Brain pericyte (primary cell): ENCODE data around the gene FOXI3.
A peak's percentile ranks its signal among the peaks of the same experiment; 100 is the strongest.

ENCODE experiments used
- DNase-seq: peaks from one replicate; pipeline ENCODE4 v3.0.0-alpha.2; 2012; ENCODE audit warnings: low read depth, low spot score

Gene FOXI3

DNA sequence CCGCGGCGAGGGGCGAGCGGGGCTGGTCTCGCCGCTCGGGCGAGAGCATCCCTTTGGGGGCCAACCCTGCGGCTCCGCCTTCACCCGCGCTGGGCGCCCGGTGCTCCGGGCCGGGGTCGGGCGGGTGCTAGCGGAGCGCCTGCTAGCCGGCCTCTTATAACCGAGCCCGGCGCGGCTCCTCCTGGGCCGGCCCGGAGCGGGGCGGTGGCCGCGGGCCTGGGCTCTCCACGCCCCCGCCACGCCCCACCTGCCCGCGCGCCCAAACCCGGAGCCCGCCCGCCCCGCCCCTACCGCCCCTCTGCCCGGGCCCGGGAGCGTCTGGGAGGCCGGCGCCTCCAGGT lies at the start of gene FOXI3:
Gene FOXI3, minus strand, starts transcription at position 129 of the 341 bp plus-strand sequence. CDS start 158 bp downstream, outside the sequence.
- no peak for DNase-seq

DNA sequence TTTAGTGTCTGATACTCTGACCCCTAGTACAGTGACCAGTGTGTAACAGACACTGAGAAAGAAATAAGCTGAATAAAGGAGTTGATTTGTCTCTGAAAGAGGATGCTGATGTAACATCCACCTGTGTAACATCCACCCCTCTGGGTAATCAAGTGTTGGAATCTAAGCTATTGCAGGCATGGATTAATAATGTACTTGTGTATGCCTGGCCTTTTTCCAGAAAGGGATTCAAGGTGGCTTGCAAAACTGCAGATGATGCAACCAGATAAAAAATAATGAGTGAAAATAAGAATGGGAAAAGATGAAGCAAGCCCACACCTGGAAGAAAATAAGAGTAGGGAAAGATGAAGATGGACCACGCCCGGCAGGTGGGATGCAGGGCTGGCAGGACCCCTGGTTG lies 48.2 kb upstream of the FOXI3 start:
- DNase-seq, result no peak

DNA sequence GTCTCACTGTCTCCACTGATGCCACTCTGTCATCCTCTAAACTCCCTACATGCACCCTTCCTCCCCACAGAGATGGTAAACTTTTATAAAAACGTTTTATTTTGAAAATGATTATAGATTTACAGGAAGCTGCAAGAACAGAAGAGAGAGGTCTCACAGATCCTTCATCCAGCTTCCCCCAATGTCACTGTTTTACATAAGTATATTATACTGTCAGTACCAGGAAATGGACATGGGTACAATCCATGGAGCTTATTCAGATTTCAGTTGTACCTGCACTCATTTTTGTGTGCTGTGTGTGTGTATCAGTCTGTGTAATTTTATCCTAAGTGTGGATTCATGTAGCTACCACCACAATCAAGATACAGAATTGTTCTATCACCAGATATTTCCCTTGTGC lies 46.7 kb upstream of the FOXI3 start:
- DNase-seq, result no peak

DNA sequence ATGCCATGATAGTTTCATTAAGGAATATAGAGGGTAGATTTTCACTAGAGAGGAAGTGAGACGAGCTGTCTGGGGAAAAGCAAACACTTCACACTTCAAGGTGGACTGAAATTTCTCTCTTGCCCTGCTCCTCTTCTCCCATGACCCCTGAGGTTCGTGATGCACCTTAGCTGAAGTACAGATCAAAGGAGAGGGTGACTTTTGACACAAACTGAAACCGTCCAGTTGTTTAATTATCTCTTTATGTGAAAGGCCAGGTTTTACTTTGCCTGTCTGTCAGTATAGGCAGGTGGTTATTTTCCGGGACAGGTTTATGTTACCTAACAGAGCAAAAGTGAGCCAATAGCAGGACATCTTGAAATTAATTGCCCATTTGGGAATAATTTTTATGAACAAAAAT lies 41.0 kb upstream of the FOXI3 start:
- DNase-seq, result no peak

DNA sequence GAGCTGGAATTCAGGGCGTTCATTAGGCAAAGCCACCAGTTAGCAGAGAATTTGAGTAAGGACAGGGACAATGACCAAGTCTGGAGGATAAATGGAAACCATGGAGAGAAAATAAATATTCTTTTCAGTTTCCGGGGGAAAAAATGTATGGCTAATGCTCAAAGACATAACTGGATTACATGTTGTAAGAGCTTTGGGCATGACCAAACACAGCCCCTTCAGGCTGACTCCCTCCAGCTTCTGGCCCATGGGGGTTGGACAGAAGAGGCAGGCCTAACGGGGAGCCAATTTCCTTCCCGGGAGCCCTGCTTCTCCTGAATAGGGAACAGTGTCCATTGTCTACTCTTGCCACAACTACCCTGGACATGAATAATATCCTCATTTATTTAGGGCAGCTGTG lies 39.5 kb upstream of the FOXI3 start:
- DNase-seq, result no peak

DNA sequence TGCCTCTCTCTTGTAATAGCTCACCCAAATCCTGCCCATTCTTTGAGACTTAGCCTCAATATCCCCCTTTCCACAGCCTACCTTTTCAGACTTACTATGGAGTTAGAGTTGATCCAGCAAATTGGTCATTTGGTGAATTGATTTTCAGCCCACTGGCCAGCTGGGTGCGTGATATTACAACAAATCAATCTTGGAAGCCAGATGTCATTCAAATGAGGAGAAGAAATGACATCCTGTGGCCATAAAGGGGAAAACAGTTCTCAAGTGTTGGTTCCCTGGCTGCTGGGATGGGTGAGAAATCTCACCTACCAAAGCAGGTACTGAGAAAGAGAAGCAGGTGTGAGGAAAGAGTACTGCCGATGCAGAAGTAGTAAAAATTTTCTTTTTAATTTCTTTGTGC lies 36.7 kb upstream of the FOXI3 start:
- DNase-seq, result no peak

DNA sequence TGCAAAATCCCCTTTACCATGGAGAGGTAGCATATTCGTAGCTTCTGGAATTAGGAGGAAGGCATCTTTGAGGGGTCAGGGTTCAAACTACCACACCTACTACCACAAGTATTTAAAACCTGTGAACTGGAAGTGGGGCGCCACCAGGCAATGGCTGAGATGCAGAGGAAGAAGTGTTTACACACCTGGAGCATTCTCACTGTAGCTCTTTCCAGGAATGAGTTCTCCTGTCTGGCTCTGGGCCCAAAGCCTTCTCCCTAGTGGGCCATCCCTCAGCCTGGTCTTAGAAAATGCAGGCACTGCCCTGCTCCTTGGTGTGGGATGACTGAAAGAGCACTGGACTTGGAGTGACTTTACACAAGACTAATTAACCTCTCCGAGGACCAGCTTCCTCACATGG lies 30.7 kb upstream of the FOXI3 start:
- no peak for DNase-seq

DNA sequence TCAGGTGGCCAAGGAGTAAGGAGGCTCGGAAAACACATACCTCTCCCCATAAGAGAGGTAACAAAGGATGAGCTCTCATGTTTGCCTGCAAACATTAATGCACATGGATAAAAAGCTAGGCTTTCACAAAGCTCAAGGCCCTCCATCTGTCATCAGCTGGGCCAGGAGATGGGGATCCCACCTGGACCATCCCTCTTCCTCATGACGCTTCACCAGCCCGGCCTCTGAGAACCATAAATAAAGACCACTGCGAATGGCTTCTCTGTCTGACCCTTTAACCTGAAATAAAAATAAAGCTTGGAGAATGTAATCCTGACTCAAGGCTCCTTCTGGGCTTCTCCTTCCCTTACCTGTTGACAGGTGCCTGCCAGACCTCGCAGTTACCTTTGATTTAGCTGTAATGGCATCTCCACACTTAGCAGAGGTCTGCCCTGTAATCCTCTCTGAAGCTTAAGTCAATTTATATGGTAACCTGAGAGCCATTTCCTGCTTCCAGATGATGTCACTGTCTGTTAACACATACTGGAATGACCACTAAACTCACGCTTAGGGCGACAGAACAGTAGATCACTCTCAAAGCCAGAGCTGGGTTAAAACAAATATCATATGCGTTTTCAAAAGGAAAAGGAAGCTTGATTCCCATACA lies 29.3 kb upstream of the FOXI3 start:
- DNase-seq, result no peak

DNA sequence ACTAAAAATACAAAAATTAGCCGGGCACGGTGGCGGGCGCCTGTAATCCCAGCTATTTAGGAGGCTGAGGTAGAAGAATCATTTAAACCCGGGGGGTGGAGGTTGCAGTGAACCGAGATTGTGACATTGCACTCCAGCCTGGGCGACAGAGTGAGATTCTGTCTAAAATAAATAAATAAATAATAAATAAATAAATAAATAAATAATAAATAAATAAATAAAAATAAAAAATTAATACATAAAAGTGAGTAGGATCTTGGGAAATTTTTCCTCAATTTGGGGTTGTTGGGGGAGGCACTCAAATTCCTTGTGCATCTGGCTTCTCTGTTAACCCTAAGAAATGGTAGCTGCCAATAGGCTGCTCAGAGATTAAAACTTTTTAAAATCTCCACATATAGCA lies 20.3 kb upstream of the FOXI3 start:
- no peak for DNase-seq

DNA sequence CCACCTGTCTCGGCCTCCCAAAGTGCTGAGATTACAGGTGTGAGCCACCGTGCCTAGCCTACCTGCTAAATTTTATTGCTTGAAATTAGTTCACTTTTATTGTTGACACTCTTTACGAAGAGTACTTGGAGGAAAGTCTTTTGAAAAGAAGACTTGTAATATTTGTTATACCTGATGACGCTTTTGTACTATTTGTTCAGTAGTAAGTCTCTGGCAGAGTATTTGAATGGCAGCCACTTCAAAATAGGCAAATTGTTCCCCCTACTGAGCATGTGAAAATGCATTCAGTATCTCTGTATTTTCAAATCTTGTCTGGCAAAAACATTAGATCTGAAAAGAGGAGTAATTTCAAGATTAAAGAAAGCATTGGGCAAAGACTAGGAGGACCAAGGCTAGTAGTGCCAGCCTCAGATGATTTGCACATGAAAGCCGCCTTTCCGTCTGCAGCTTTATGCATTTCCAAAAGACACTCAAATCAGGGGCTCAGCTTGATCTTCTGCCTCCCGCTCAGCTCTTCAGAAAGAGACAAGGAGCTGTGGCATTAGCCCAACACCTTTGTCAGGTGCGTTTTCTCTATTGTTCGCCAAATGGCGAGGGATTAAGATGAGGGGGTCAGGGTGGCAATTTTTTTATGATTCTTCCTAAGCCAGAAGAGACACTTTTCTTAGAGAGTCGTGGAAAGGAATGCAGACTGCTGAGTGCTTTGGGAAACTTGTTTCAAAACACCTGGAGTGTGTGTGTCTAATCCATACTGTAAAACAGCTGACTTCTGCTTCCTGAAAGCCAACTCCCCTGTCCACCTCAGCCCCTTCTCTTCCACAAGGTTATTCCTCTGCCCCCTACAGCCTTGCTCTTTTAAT lies 18.8 kb upstream of the FOXI3 start:
- DNase-seq, result no peak

DNA sequence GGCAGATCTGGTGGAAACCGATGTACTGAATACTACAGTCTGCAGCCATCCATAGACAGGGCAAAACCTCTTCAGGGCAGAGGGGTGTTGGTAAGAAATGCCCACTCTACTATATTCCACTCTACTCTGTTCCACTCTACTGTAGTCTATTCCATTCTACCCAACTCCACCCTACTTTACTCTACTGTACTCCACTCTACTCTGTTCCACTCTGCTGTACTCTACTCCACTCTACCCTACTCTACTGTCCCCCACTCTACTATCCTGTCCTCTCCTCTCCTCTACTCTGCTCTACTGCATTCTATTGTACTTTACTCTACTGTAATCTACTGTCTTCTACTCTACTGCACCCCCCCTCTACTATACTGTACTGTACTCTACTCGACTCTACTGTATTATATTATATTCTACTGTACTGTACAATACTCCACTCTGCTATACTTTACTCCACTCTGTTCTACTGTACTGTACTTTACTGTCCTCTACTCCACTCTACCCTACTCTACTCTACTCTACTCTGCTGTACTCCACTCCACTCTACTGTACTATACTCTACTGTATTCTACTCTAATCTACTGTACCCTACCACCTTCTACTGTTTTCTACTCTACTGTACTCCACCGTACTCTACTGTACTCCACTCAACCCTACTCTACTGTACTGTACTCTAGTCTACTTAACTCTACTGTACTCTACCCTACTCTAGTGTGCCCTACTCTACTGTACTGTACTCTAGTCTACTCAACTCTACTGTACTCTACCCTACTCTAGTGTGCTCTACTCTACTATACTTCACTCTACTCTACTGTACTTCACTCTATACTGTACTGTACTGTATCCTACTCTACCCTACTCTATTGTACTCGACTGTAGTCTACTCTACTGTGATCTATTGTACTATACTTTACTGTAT lies 17.0 kb upstream of the FOXI3 start:
- DNase-seq, result no peak

DNA sequence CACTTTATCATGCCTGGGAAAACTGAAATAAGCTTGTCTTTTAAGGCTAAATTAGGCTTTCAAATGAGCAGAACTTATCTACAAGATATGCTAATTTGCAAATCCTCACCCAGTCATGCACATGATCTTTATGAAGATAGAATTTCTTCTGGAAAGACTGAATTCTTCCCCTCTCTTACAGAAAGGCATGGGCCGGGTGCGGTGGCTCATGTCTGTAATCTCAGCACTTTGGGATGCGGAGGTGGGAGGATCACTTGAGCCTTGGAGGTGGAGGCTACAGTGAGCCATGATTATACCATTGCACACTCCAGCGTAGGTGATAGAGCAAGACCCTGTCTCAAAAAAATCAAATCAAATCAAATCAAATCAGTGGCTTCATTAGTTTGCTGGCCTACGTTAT lies 11.7 kb upstream of the FOXI3 start:
- DNase-seq, result no peak

DNA sequence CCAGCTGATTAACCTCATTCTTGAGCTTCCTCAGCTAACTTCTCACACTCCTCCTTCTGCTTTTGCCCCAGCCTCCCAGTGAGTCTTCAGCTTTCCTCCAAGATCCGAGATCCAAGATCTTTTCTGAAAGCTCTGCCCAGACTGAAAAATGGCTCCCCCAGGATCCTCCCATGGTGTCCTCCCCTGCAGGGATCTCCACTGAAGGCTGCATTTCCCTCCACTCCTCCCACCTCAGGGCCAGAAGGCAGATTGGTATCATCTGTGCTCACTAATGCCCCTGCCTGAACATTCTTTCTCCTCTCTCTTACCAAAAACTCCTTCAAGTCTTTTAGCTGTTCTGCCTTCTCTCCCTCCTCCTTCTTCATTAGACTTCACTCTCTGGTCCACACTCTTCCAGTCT lies 6.1 kb upstream of the FOXI3 start:
- no peak for DNase-seq

DNA sequence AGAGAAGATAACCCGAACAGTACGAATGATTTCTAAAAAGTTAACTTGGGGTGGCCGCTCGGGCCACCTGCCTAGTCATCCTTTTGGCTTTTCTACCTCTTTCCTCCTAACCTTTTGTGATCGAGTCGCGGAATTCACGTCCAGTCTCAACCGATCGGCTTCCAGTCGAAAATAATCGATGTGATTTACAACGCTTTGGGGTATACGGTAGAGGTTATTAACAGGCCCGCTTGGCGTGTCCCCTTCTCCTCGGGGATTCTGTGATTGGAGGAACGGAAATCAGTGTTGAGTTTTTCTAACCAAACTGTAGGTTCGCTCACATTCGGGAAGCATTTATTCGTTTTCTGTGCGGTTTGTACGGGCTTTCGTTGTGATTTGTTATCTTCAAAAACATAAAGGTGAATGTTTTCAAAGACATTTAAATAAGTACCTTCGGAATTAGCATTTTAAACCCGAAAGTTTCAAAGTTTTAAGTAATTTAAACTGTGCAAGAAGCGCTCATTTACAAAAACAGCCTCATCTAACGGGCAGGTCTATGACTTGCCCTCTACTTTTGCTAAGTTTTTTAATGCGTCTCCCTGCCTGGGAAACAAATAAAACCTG lies 588 bp upstream of the FOXI3 start:
- peak; percentile 11 for DNase-seq

DNA sequence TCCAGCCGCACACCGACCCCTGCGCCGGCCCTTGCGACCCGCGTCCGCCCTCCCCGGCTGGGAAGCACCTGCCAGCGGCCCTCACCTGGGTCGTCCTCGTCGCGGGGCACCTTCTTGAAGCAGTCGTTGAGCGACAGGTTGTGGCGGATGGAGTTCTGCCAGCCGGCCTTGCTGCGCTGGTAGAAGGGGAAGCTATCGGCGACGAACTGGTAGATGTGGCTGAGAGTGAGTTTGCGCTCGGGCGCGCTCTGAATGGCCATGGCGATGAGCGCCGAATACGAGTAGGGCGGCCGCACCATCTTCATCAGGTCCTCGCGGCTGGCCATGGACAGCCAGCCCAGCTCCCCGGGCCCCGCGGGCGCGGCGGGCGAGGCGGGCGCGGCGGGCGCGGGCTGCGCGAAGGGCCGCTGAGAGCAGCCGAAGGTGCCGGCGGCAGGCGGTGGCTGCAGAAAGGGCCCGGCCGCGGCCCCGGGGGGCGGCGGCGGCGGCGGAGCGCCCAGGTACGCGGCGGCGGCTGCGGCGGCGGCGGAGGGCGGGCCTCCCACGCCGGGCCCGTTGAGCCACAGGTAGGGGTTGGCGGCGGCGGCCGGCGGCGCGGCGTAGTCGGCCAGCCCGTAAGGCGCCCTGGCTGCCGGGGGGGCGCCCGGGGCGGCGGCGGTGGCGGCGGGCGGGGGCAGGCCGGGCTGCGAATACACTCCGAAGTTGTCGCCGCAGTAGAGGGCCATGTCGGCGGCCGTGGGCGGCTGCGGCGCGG lies 505 bp downstream of the FOXI3 start:
- DNase-seq, result no peak

DNA sequence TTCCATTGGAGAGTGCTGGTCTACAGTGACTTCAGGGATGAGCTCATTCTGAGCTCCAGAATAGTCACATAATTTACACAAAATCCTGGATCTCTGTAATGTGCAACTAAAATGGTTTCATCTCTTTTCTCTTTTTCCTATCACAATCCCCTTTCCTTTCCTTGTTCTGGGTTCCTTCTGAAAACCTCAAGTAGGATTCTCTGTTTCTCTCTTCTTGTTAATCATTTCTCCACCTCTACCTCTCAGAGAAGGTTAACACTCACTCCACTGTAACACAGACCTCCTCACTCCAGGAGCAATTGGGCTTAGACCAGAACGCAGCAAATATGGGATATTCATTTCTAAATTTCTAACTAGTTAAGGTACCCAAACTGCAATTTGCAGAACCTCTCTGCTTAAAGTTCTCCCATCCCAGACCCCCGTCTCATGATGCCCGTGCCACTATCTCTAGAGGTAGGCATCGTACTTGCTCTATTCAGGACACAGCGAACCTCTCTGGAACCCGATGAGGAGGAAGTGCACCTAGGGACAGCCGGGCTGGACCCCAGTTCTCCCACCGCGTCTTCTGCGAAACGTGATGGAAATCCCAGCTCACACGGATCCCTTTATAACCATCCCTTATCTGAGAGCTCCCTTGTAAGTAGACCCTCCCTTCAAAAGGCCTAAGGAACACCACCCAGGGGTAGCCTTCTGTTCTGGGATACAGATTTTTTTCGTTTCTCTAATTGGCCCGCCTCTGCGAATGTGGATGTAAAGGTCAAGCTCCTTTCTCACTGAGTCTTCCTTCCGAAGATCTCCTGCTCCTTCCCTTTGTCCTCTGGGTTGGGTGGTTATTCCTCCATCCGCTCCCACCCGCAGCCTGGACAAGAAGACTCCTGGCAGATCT lies 1.3 kb downstream of the FOXI3 start:
- DNase-seq, result no peak

DNA sequence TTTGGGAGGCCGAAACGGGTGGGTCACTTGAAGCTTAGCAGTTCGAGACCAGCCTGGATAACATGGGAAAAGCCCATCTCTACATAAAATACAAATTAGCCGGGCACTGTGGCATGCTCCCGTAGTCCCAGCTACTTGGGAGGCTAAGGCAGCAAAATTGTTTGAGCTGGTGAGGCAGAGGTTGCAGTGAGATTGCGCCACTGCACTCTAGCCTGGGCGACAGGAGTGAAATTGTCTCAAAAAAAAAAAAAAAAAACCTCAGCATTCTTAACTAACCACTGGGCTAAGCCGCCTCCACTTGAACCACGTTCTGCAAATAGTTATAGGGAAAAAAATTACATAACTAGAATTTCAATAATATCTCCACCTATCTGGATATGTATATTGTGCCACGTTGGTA lies 2.3 kb downstream of the FOXI3 start:
- DNase-seq, result no peak

DNA sequence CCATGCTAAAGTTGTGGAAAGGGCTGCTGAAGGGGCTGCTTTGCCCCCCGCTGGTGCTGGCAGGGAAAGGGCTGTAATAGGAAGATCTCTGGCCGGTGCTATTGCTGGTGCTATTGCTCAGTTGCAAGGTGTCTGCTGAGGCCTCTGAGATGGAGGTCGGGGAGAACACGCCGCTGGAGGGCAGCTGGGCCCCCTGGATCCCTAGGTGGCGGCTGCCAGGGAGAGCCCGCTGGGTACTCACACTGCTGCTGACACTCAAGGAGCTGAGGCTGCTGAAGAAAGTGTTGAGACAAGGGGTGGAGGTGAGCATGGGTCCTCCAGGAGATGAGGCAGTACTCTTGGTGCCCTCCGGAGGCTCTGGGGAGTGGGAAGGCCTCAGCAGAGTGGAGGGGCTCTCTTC lies 4.2 kb downstream of the FOXI3 start:
- no peak for DNase-seq

DNA sequence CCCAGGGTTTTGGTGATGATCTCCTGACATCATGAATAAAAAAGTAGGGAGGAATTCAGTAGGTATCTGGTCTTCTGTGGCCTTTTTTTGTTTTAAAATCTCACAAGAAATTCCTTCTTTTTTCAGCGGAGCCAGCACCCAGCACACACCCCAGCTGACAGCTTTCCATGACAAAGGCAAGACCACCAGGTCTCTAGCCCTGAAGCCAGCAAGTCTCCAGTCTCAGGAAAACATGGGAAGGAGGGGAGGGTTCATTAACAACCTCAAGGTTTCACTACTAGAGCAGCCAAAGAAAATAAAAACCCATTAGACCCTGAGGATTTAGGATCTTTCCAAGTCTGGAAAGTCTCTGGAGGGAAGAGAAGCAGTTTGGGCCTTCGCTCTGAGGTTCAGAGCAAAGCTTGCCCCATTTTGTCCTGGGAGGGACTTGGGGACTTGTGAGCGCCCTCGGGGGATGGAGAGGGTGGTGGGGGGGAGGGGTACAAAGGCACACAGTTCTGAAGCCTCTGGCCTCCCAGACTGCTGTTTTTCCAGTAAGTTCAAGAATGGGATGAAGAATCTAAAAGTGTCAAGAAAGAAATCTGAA lies 9.0 kb downstream of the FOXI3 start:
- no peak for DNase-seq

DNA sequence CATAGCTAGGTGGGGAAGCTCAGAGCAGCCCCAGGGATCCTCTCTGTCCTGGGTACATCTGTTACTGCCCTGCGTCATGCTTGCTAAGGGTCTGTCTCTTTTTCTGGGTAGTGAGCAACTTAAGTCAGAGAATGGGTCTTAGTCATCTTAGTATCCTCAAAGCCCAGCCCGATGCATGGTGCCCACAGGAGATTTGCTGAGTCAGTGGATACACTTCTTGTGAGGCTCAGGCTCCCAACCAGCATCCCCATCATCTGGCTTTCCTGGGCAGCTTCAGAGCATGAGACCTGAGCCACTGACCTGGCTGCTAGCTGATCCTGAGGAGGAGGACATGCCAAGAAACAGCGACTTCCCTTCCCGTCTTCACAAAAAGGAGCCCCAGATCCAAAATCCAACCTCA lies 10.0 kb downstream of the FOXI3 start:
- no peak for DNase-seq
